H1 (cell line): ENCODE measurements around the gene RAPGEF5. TPM values are rescaled to one million over a fixed set of nuclear protein-coding genes. Genes with fewer than 3 reads are reported as not detected.

Experiments used
- CTCF ChIA-PET: fragments of 300-600 bp; sonication (Branson Sonifier 250); formaldehyde crosslinking; loops from one replicate; lab custom pipeline; 2021; ENCODE audit not compliant: partially characterized antibody; lab: Charles Lee
- POLR2A ChIA-PET: fragments of 300-600 bp; sonication (Branson Sonifier 250); formaldehyde crosslinking; loops from one replicate; lab custom pipeline; 2021; ENCODE audit warnings: inconsistent platforms; ENCODE audit not compliant: partially characterized antibody; lab: Charles Lee
- DNase-seq, 2 experiments: peaks; one replicate each; pipeline versions ENCODE4 v3.0.0 to v3.0.0-alpha.2; 2010 to 2022; ENCODE audit warnings: low spot score in 2 of 2, low read depth in 1 of 2, mixed read lengths in 1 of 2
- FAIRE-seq: peaks from 2 replicates; lab custom pipeline; 2011; peaks lifted over from hg19 to GRCh38; lab: Jason Lieb, UNC
- H2AFZ ChIP-seq: 2 replicates; pipeline ENCODE4 v1.8.1; 2012; ENCODE audit warnings: low read length, inconsistent platforms
- H2AK5ac ChIP-seq: 2 replicates; pipeline ENCODE4 v1.6.1; 2013; ENCODE audit warnings: low read depth, low read length
- H2BK120ac ChIP-seq: replicated peaks from 2 replicates; pipeline ENCODE3; 2013; ENCODE audit warnings: low read depth, low read length, inconsistent platforms
- H2BK12ac ChIP-seq: 2 replicates; pipeline ENCODE4 v1.6.1; 2013; ENCODE audit warnings: low read depth, low read length
- H2BK15ac ChIP-seq: 2 replicates; pipeline ENCODE4 v1.6.1; 2013; ENCODE audit warnings: low read length
- H2BK20ac ChIP-seq: 2 replicates; pipeline ENCODE4 v1.6.1; 2013; ENCODE audit warnings: low read length
- H2BK5ac ChIP-seq: 2 replicates; pipeline ENCODE4 v1.6.1; 2013; ENCODE audit warnings: low read depth, low read length
- H3K14ac ChIP-seq: 2 replicates; pipeline ENCODE4 v1.6.1; 2013; ENCODE audit warnings: inconsistent platforms; ENCODE audit not compliant: insufficient read length
- H3K18ac ChIP-seq: 2 replicates; pipeline ENCODE4 v1.6.1; 2013; ENCODE audit warnings: low read length; ENCODE audit errors: extremely low read depth
- H3K23ac ChIP-seq: 2 replicates; pipeline ENCODE4 v1.6.1; 2013; ENCODE audit warnings: inconsistent platforms; ENCODE audit not compliant: insufficient read length
- H3K23me2 ChIP-seq: 2 replicates; pipeline ENCODE4 v1.6.1; 2013; ENCODE audit warnings: low read depth, low read length
- H3K27ac ChIP-seq: 2 replicates; pipeline ENCODE4 v1.6.1; 2011; ENCODE audit warnings: low read depth, low read length, inconsistent platforms
- H3K27me3 ChIP-seq, 4 experiments: replicated peaks in 1 of 4; 1 replicate in 1 of 4; 2 replicates in 3 of 4; pipeline versions ENCODE4 v1.6.1 to v1.8.1; 2011 to 2013; ENCODE audit warnings: low read length in 3 of 4, mild to moderate bottlenecking in 3 of 4, inconsistent platforms in 2 of 4, mixed read lengths in 2 of 4, moderate library complexity in 1 of 4; ENCODE audit not compliant: control insufficient read depth in 3 of 4, insufficient read depth in 3 of 4; ENCODE audit errors: extremely low read depth in 1 of 4
- H3K36me3 ChIP-seq, 4 experiments: 2 replicates each; pipeline versions ENCODE4 v1.6.1 to v1.8.1; 2011 to 2013; ENCODE audit warnings: mild to moderate bottlenecking in 4 of 4, low read length in 3 of 4, moderate library complexity in 2 of 4, control low read depth in 1 of 4, inconsistent platforms in 1 of 4; ENCODE audit not compliant: insufficient read depth in 4 of 4, control insufficient read depth in 2 of 4
- H3K4ac ChIP-seq: replicated peaks from 2 replicates; pipeline ENCODE3; 2013; ENCODE audit warnings: low read length, low read depth, mixed read lengths, inconsistent platforms; ENCODE audit not compliant: insufficient read length
- H3K4me1 ChIP-seq, 4 experiments: replicated peaks in 1 of 4; 1 replicate in 1 of 4; 2 replicates in 3 of 4; pipeline versions ENCODE4 v1.6.1 to v1.8.1; 2011 to 2013; ENCODE audit warnings: low read length in 3 of 4, inconsistent platforms in 2 of 4, mixed read lengths in 1 of 4; ENCODE audit not compliant: insufficient read depth in 4 of 4, control insufficient read depth in 3 of 4
- H3K4me2 ChIP-seq, 2 experiments: 2 replicates each; pipeline versions ENCODE4 v1.6.1 to v1.8.1; 2011 to 2013; ENCODE audit warnings: low read depth in 2 of 2, low read length in 2 of 2, control low read depth in 1 of 2, inconsistent platforms in 1 of 2, mild to moderate bottlenecking in 1 of 2; ENCODE audit not compliant: insufficient read depth in 1 of 2
- H3K4me3 ChIP-seq, 4 experiments: fragments of 200-600, 300-600 bp in 1 of 4; sonication (generic), shearing (Covaris generic), sonication (Bioruptor Twin) in 1 of 4; 2 replicates each; pipeline versions ENCODE4 v1.5.1 to v1.8.1; 2011 to 2016; ENCODE audit warnings: low read length in 4 of 4, low read depth in 3 of 4, control low read depth in 2 of 4, inconsistent platforms in 2 of 4, mild to moderate bottlenecking in 2 of 4, mixed read lengths in 1 of 4, moderate library complexity in 1 of 4; ENCODE audit not compliant: insufficient read depth in 2 of 4; ENCODE audit errors: extremely low read depth in 1 of 4
- H3K56ac ChIP-seq: replicated peaks from 2 replicates; pipeline ENCODE3; 2013; ENCODE audit warnings: low read depth, mild to moderate bottlenecking, mixed read lengths, low read length, inconsistent platforms; ENCODE audit not compliant: insufficient read length
- H3K79me1 ChIP-seq: 2 replicates; pipeline ENCODE4 v1.6.1; 2013; ENCODE audit warnings: low read depth, low read length, control low read depth
- H3K79me2 ChIP-seq, 2 experiments: 2 replicates each; pipeline versions ENCODE4 v1.6.1 to v1.8.1; 2012 to 2013; ENCODE audit warnings: low read length in 2 of 2, mild to moderate bottlenecking in 2 of 2, inconsistent platforms in 1 of 2; ENCODE audit not compliant: insufficient read depth in 2 of 2, control insufficient read depth in 1 of 2
- H3K9ac ChIP-seq, 4 experiments: replicated peaks in 1 of 4; 1 replicate in 1 of 4; 2 replicates in 3 of 4; pipeline versions ENCODE4 v1.6.1 to v1.8.1; 2011 to 2013; ENCODE audit warnings: low read depth in 3 of 4, low read length in 3 of 4, control low read depth in 2 of 4, mild to moderate bottlenecking in 2 of 4, moderate library complexity in 2 of 4, inconsistent platforms in 1 of 4; ENCODE audit errors: extremely low read depth in 1 of 4
- H3K9me3 ChIP-seq, 2 experiments: 2 replicates each; pipeline versions ENCODE4 v1.6.1 to v1.8.1; 2012 to 2013; ENCODE audit warnings: mild to moderate bottlenecking in 2 of 2, moderate library complexity in 2 of 2, control low read depth in 1 of 2, inconsistent platforms in 1 of 2, low read depth in 1 of 2, low read length in 1 of 2, mixed read lengths in 1 of 2; ENCODE audit not compliant: insufficient read depth in 2 of 2
- H4K20me1 ChIP-seq, 2 experiments: replicated peaks in 1 of 2; 2 replicates each; pipeline versions ENCODE3 to v1.8.1; 2011 to 2013; ENCODE audit warnings: inconsistent platforms in 2 of 2, low read length in 2 of 2, mild to moderate bottlenecking in 1 of 2; ENCODE audit not compliant: insufficient read depth in 2 of 2, control insufficient read depth in 1 of 2
- H4K5ac ChIP-seq: 2 replicates; pipeline ENCODE4 v1.6.1; 2013; ENCODE audit warnings: low read length, low read depth, mixed read lengths, inconsistent platforms; ENCODE audit not compliant: insufficient read length
- H4K8ac ChIP-seq: 2 replicates; pipeline ENCODE4 v1.8.0; 2013; ENCODE audit warnings: mild to moderate bottlenecking, moderate library complexity, low read length, inconsistent platforms; ENCODE audit not compliant: insufficient read depth; ENCODE audit errors: extremely low read depth
- H4K91ac ChIP-seq: replicated peaks from 2 replicates; pipeline ENCODE3; 2013; ENCODE audit warnings: low read length, mixed read lengths, inconsistent platforms; ENCODE audit not compliant: insufficient read length
- EGR1 ChIP-seq: IDR thresholded peaks from 2 replicates; pipeline ENCODE4 v1.6.1; 2011; ENCODE audit warnings: low read depth, low read length, borderline replicate concordance
- WGBS, 2 experiments: shearing (Covaris generic) in 1 of 2; methylation state at CpG; one replicate each; pipeline versions ENCODE4 v1.1.6 to v1.1.7; 2013 to 2015; ENCODE audit warnings: low lambda C conversion rate in 2 of 2, mixed read lengths in 2 of 2, inconsistent platforms in 1 of 2, low coverage in 1 of 2, missing lambda C conversion rate in 1 of 2; ENCODE audit not compliant: insufficient replicate concordance in 2 of 2, insufficient coverage in 1 of 2, insufficient read length in 1 of 2; ENCODE audit errors: extremely low coverage in 1 of 2, missing lambda C conversion rate in 1 of 2; 5-methylcytosine and 5-hydroxymethylcytosine counted together
- polyA plus RNA-seq, 7 experiments: library from polyadenylated mRNA; depleted of rRNA in 3 of 7; stranded (reverse) in 5 of 7; unstranded in 2 of 7; fragments of >200 nt in 5 of 7; fragments of 200-250 nt in 2 of 7; gene quantifications; 1 replicate in 5 of 7; 2 replicates in 1 of 7; 4 replicates in 1 of 7; pipeline versions ENCODE4 v1.2.1 to v1.2.3, GENCODE V29; 2011 to 2013; ENCODE audit warnings: missing spikeins in 2 of 7, mixed read lengths in 2 of 7
- total RNA-seq: library from RNA; stranded (reverse); fragmentation: NEBNext Ultra II Directional; extraction: Animal tissue kit (Norgen Biotek cat#: 25700); gene quantifications from 2 replicates; pipeline ENCODE4 v1.2.1, GENCODE V29; 2021

Gene RAPGEF5
- total and polyA plus RNA-seq, 2 of the 8 experiments (the other 6 are each of a cell fraction or from before 2014, with no cell fraction given) = 4.4 to 22.9 TPM

- Histone ChIP-seq H4K5ac (no peak overlapping the region), H4K20me1 (no peaks in the 10 kb centered on the region), H2BK12ac (no peak overlapping the region), H3K4me3 (no peak overlapping the region), H2BK15ac (no peak overlapping the region), H3K9me3 (peaks cover 0 to 9% of the 10 kb centered on the region in 2 experiments; a peak in 2 of 4 replicates), H3K27ac (no peak overlapping the region), H3K79me1 (no peaks in the 10 kb centered on the region), H3K27me3 (no peaks in the 10 kb centered on the region), H2AK5ac (no peak overlapping the region), H3K36me3 (no peaks in the 10 kb centered on the region), H3K9ac (no peak overlapping the region), H3K79me2 (no peaks in the 10 kb centered on the region), H2BK120ac (no peak overlapping the region), H2AFZ (no peak overlapping the region), H4K91ac (no peak overlapping the region), H3K23me2 (no peaks in the 10 kb centered on the region), H3K18ac (no peak overlapping the region), H3K56ac (no peak overlapping the region), H2BK20ac (no peak overlapping the region), H4K8ac (no peak overlapping the region), H3K23ac (no peak overlapping the region), H3K4ac (no peak overlapping the region), H3K4me2 (no peak overlapping the region), H3K4me1 (no peaks in the 10 kb centered on the region), H3K14ac (no peak overlapping the region), H2BK5ac (no peak overlapping the region)
- ChIA-PET POLR2A (no interaction called here), CTCF (interaction anchor here (0.6 to 14.7 kb wide), 5 partner anchors 7 to 211 kb away, joined by 3 to 140 read pairs (median 5); no protein-coding TSS in a partner anchor)
- TF ChIP-seq EGR1 = no peak
- DNase-seq (no peak), FAIRE-seq (no peak)
- 87% methylated on average over 9 of the region's 24 CpGs; no CpG with 5 or more reads in 1 of the 2 experiments for WGBS, 2 experiments
Measured at GRCh38 chr7:22090512-22090911, 266.4 kb downstream of the RAPGEF5 start.
